SK-N-SH treated with all-trans-retinoic acid at 6 μM for 48 hours (cell line): ENCODE results near the gene AQP3.

ENCODE experiments used
- ATAC-seq: fragments of 200-7000 bp; cut with Tn5 transposase; 3 replicates; pipeline ENCODE4 v1.9.1; 2020; ENCODE audit warnings: mild to moderate bottlenecking, moderate library complexity
- ARNTL ChIP-seq: fragments of 450-650 bp; formaldehyde crosslinking; IDR thresholded peaks from 2 replicates; pipeline ENCODE4 v1.5.0; 2020; ENCODE audit warnings: low read depth, mild to moderate bottlenecking, moderate library complexity, borderline replicate concordance
- BACH2 ChIP-seq: fragments of 250-450 bp; sonication (Bioruptor Pico); IDR thresholded peaks from 2 replicates; pipeline ENCODE4 v1.9.0; 2021; ENCODE audit warnings: mild to moderate bottlenecking, borderline replicate concordance
- CSDC2 ChIP-seq: fragments of 250-450 bp; sonication (Bioruptor Pico); IDR thresholded peaks from 2 replicates; pipeline ENCODE4 v1.5.0; 2020; ENCODE audit warnings: mild to moderate bottlenecking, moderate library complexity
- ESRRG ChIP-seq: fragments of 250-450 bp; sonication (Bioruptor Pico); IDR thresholded peaks from 2 replicates; pipeline ENCODE4 v1.6.1; 2021; ENCODE audit warnings: mild to moderate bottlenecking
- GLIS3 ChIP-seq: fragments of 250-450 bp; sonication (Bioruptor Pico); IDR thresholded peaks from 2 replicates; pipeline ENCODE4 v1.5.0; 2020; ENCODE audit warnings: mild to moderate bottlenecking, moderate library complexity
- ISL1 ChIP-seq: fragments of 250-450 bp; sonication (Bioruptor Pico); IDR thresholded peaks from 2 replicates; pipeline ENCODE4 v2.1.2; 2022; ENCODE audit warnings: mild to moderate bottlenecking, moderate library complexity
- OSR1 ChIP-seq: fragments of 250-450 bp; sonication (Bioruptor Pico); IDR thresholded peaks from 2 replicates; pipeline ENCODE4 v1.8.0; 2022; ENCODE audit warnings: moderate library complexity, mild to moderate bottlenecking, inconsistent platforms
- POU6F1 ChIP-seq: fragments of 250-450 bp; sonication (Bioruptor Pico); IDR thresholded peaks from 2 replicates; pipeline ENCODE4 v1.8.0; 2021; ENCODE audit warnings: low read depth, mild to moderate bottlenecking, moderate library complexity, borderline replicate concordance
- PPARA ChIP-seq: fragments of 250-450 bp; sonication (Bioruptor Pico); IDR thresholded peaks from 2 replicates; pipeline ENCODE4 v1.5.0; 2020; ENCODE audit warnings: mild to moderate bottlenecking, borderline replicate concordance
- RARB ChIP-seq: fragments of 250-450 bp; sonication (Bioruptor Pico); IDR thresholded peaks from 2 replicates; pipeline ENCODE4 v1.8.0; 2021; ENCODE audit warnings: mild to moderate bottlenecking, moderate library complexity
- SNAI2 ChIP-seq: fragments of 250-450 bp; sonication (Bioruptor Pico); IDR thresholded peaks from 2 replicates; pipeline ENCODE4 v1.5.0; 2020; ENCODE audit warnings: mild to moderate bottlenecking, moderate library complexity
- TCF4 ChIP-seq: fragments of 250-450 bp; sonication (Bioruptor Pico); IDR thresholded peaks from 2 replicates; pipeline ENCODE4 v1.8.0; 2021; ENCODE audit warnings: mild to moderate bottlenecking, moderate library complexity, borderline replicate concordance
- TOX ChIP-seq: fragments of 250-450 bp; sonication (Bioruptor Pico); IDR thresholded peaks from 2 replicates; pipeline ENCODE4 v1.8.0; 2021; ENCODE audit warnings: mild to moderate bottlenecking, moderate library complexity, borderline replicate concordance
- ZC3H10 ChIP-seq: fragments of 250-450 bp; sonication (Bioruptor Pico); IDR thresholded peaks from 2 replicates; pipeline ENCODE4 v1.5.1; 2021; ENCODE audit warnings: mild to moderate bottlenecking, moderate library complexity
- ZFP3 ChIP-seq: fragments of 250-450 bp; sonication (Bioruptor Pico); IDR thresholded peaks from 2 replicates; pipeline ENCODE4 v1.5.0; 2020; ENCODE audit warnings: mild to moderate bottlenecking, moderate library complexity
- ZFP30 ChIP-seq: fragments of 450-650 bp; formaldehyde crosslinking; IDR thresholded peaks from 2 replicates; pipeline ENCODE4 v1.5.0; 2022; ENCODE audit warnings: mild to moderate bottlenecking, moderate library complexity
- ZNF565 ChIP-seq: fragments of 450-650 bp; formaldehyde crosslinking; conservative IDR thresholded peaks from 2 replicates; pipeline ENCODE4 v1.5.0; 2020; ENCODE audit warnings: low read depth, mild to moderate bottlenecking, moderate library complexity
- ZNF70 ChIP-seq: fragments of 450-650 bp; formaldehyde crosslinking; IDR thresholded peaks from 2 replicates; pipeline ENCODE4 v1.5.0; 2020; ENCODE audit warnings: mild to moderate bottlenecking, moderate library complexity
- ZNF8 ChIP-seq: fragments of 450-650 bp; formaldehyde crosslinking; IDR thresholded peaks from 2 replicates; pipeline ENCODE4 v1.5.0; 2020; ENCODE audit warnings: mild to moderate bottlenecking, moderate library complexity
- TF ChIP-seq, protein P1 (sequence below): fragments of 250-450 bp; sonication (Bioruptor Pico); IDR thresholded peaks from 2 replicates; pipeline ENCODE4 v1.5.1; 2021; ENCODE audit warnings: mild to moderate bottlenecking, moderate library complexity
- TF ChIP-seq, protein P2 (sequence below): fragments of 250-450 bp; sonication (Bioruptor Pico); IDR thresholded peaks from 2 replicates; pipeline ENCODE4 v1.5.1; 2020; ENCODE audit warnings: low read depth, mild to moderate bottlenecking, moderate library complexity
- TF ChIP-seq, protein P3 (sequence below): fragments of 250-450 bp; sonication (Bioruptor Pico); IDR thresholded peaks from 2 replicates; pipeline ENCODE4 v1.5.0; 2020; ENCODE audit warnings: mild to moderate bottlenecking, moderate library complexity

Gene AQP3

DNA sequence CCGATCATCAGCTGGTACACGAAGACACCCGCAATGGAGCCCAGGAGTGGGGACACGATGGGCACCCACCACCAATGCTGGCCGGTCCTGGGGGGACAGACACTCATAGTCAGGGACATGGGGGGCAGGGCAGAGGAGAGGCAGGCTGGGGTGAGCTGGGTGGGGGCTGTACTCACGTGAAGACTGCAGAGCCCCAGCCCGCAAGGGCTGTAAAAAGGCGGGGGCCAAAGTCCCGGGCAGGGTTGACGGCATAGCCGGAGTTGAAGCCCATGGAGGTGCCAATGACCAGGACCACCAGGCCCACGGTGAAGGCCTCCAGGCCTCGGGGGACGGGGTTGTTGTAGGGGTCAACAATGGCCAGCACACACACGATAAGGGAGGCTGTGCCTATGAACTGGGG is 5.3 kb downstream of the AQP3 start:
- TF ChIP-seq PPARA (CRISPR knock-in tag) (no peak), BACH2 (no peak), ZFP3 (CRISPR knock-in tag) (no peak), ZFP30 (no peak), ESRRG (CRISPR knock-in tag) (no peak), SNAI2 (no peak), ARNTL (CRISPR knock-in tag) (no peak), POU6F1 (CRISPR knock-in tag) (no peak), RARB (no peak), ZNF565 (CRISPR knock-in tag) (no peak), ZC3H10 (CRISPR knock-in tag) (no peak), ISL1 (CRISPR knock-in tag) (no peak), GLIS3 (CRISPR knock-in tag) (no peak)
- TF ChIP-seq, protein P1, sequence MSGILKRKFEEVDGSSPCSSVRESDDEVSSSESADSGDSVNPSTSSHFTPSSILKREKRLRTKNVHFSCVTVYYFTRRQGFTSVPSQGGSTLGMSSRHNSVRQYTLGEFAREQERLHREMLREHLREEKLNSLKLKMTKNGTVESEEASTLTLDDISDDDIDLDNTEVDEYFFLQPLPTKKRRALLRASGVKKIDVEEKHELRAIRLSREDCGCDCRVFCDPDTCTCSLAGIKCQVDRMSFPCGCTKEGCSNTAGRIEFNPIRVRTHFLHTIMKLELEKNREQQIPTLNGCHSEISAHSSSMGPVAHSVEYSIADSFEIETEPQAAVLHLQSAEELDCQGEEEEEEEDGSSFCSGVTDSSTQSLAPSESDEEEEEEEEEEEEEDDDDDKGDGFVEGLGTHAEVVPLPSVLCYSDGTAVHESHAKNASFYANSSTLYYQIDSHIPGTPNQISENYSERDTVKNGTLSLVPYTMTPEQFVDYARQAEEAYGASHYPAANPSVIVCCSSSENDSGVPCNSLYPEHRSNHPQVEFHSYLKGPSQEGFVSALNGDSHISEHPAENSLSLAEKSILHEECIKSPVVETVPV, result no peak
- TF ChIP-seq, protein P2, sequence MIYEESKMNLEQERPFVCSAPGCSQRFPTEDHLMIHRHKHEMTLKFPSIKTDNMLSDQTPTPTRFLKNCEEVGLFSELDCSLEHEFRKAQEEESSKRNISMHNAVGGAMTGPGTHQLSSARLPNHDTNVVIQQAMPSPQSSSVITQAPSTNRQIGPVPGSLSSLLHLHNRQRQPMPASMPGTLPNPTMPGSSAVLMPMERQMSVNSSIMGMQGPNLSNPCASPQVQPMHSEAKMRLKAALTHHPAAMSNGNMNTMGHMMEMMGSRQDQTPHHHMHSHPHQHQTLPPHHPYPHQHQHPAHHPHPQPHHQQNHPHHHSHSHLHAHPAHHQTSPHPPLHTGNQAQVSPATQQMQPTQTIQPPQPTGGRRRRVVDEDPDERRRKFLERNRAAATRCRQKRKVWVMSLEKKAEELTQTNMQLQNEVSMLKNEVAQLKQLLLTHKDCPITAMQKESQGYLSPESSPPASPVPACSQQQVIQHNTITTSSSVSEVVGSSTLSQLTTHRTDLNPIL, result no peak
- TF ChIP-seq, protein P3, sequence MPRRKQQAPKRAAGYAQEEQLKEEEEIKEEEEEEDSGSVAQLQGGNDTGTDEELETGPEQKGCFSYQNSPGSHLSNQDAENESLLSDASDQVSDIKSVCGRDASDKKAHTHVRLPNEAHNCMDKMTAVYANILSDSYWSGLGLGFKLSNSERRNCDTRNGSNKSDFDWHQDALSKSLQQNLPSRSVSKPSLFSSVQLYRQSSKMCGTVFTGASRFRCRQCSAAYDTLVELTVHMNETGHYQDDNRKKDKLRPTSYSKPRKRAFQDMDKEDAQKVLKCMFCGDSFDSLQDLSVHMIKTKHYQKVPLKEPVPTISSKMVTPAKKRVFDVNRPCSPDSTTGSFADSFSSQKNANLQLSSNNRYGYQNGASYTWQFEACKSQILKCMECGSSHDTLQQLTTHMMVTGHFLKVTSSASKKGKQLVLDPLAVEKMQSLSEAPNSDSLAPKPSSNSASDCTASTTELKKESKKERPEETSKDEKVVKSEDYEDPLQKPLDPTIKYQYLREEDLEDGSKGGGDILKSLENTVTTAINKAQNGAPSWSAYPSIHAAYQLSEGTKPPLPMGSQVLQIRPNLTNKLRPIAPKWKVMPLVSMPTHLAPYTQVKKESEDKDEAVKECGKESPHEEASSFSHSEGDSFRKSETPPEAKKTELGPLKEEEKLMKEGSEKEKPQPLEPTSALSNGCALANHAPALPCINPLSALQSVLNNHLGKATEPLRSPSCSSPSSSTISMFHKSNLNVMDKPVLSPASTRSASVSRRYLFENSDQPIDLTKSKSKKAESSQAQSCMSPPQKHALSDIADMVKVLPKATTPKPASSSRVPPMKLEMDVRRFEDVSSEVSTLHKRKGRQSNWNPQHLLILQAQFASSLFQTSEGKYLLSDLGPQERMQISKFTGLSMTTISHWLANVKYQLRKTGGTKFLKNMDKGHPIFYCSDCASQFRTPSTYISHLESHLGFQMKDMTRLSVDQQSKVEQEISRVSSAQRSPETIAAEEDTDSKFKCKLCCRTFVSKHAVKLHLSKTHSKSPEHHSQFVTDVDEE (CRISPR knock-in tag), result no peak
- TF ChIP-seq, all 23 proteins: peak for 0
- ATAC-seq, result no peak

- ATAC-seq, result no peak
- no peak for TF ChIP-seq TOX (CRISPR knock-in tag)
- no peak for TF ChIP-seq GLIS3 (CRISPR knock-in tag)
- TF ChIP-seq PPARA (CRISPR knock-in tag), result no peak
- TF ChIP-seq ZNF565 (CRISPR knock-in tag), result no peak
- no peak for TF ChIP-seq ISL1 (CRISPR knock-in tag)
- TF ChIP-seq RARB, result no peak
- no peak for TF ChIP-seq ZNF70
- TF ChIP-seq, all 23 proteins: peak for 0
Measured at GRCh38 chr9:33440609-33441008, 6.8 kb downstream of the AQP3 start.

GRCh38 chr9:33440204-33440603 is 7.2 kb downstream of the AQP3 start:
- TF ChIP-seq RARB (no peak), ESRRG (CRISPR knock-in tag) (no peak), ZNF565 (CRISPR knock-in tag) (no peak), BACH2 (no peak), PPARA (CRISPR knock-in tag) (no peak), ZNF70 (no peak), TCF4 (CRISPR knock-in tag) (no peak), GLIS3 (CRISPR knock-in tag) (no peak), ISL1 (CRISPR knock-in tag) (no peak), ZFP30 (no peak), ZNF8 (CRISPR knock-in tag) (no peak)
- TF ChIP-seq, protein P2, result no peak
- TF ChIP-seq, all 23 proteins: peak for 0
- ATAC-seq, result no peak

DNA sequence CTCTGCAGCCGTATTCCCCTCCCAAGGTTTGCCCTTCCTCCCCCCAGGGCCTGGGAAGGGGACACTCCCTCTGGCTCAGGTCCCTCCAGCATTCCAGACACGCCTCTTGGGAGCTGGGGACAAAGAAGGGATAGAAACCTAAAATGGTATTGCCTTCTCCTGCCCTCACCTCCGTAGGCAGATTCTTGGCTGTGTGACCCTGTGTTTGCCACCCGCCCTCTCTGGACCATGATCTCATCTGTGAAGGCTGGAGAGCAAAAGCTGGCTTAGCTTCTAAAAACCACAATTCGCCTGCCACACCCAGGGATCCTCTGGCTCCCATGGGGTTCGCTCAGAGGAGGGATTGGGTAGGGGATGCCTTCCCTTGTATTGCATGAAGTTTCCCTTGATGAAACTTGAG is 7.7 kb downstream of the AQP3 start:
- ATAC-seq, result no peak
- TF ChIP-seq BACH2, result no peak
- no peak for TF ChIP-seq GLIS3 (CRISPR knock-in tag)
- no peak for TF ChIP-seq ZFP30
- no peak for TF ChIP-seq ZNF565 (CRISPR knock-in tag)
- TF ChIP-seq PPARA (CRISPR knock-in tag), result no peak
- no peak for TF ChIP-seq ZC3H10 (CRISPR knock-in tag)
- no peak for TF ChIP-seq POU6F1 (CRISPR knock-in tag)
- TF ChIP-seq ESRRG (CRISPR knock-in tag), result no peak
- no peak for TF ChIP-seq CSDC2 (CRISPR knock-in tag)
- no peak for TF ChIP-seq OSR1 (CRISPR knock-in tag)
- TF ChIP-seq, protein P3 (CRISPR knock-in tag), result no peak
- no peak for TF ChIP-seq ISL1 (CRISPR knock-in tag)
